HEK293 (cell line): ENCODE measurements around the gene GLI1.
A peak's percentile ranks its signal among the peaks of the same experiment; 100 is the strongest.

Experiments used
- BCL11B ChIP-seq: fragments of 450-650 bp; formaldehyde crosslinking; IDR thresholded peaks from 2 replicates; pipeline ENCODE4 v1.5.1; 2016; ENCODE audit warnings: low read depth, missing biosample characterization, missing genetic modification characterization
- BCL6B ChIP-seq: fragments of 450-650 bp; formaldehyde crosslinking; IDR thresholded peaks from 2 replicates; pipeline ENCODE4 v1.5.1; 2017; ENCODE audit warnings: missing biosample characterization, missing genetic modification characterization
- EGR2 ChIP-seq: fragments of 450-650 bp; formaldehyde crosslinking; IDR thresholded peaks from 2 replicates; pipeline ENCODE4 v1.5.1; 2016; ENCODE audit warnings: low read depth, missing biosample characterization, missing genetic modification characterization
- KLF16 ChIP-seq: fragments of 450-650 bp; formaldehyde crosslinking; IDR thresholded peaks from 2 replicates; pipeline ENCODE4 v1.5.1; 2017; ENCODE audit warnings: missing biosample characterization, missing genetic modification characterization
- PRDM1 ChIP-seq: fragments of 450-650 bp; formaldehyde crosslinking; IDR thresholded peaks from 2 replicates; pipeline ENCODE4; 2016; ENCODE audit warnings: missing biosample characterization, missing genetic modification characterization
- PRDM10 ChIP-seq: fragments of 450-650 bp; formaldehyde crosslinking; IDR thresholded peaks from 2 replicates; pipeline ENCODE4 v1.5.1; 2016; ENCODE audit warnings: missing biosample characterization, missing genetic modification characterization
- SP2 ChIP-seq: fragments of 450-650 bp; formaldehyde crosslinking; IDR thresholded peaks from 2 replicates; pipeline ENCODE4 v1.5.1; 2016; ENCODE audit warnings: missing biosample characterization, missing genetic modification characterization
- SP7 ChIP-seq: fragments of 450-650 bp; formaldehyde crosslinking; IDR thresholded peaks from 2 replicates; pipeline ENCODE4 v1.5.1; 2016; ENCODE audit warnings: missing biosample characterization, missing genetic modification characterization
- YY1 ChIP-seq: fragments of 450-650 bp; formaldehyde crosslinking; IDR thresholded peaks from 2 replicates; pipeline ENCODE4 v1.5.1; 2018; ENCODE audit warnings: missing biosample characterization, missing genetic modification characterization
- ZBTB1 ChIP-seq: fragments of 450-650 bp; formaldehyde crosslinking; IDR thresholded peaks from 2 replicates; pipeline ENCODE4 v1.5.1; 2016; ENCODE audit warnings: missing biosample characterization, missing genetic modification characterization
- ZBTB10 ChIP-seq: fragments of 450-650 bp; formaldehyde crosslinking; IDR thresholded peaks from 2 replicates; pipeline ENCODE4 v1.5.1; 2016; ENCODE audit warnings: missing biosample characterization, missing genetic modification characterization
- ZBTB21 ChIP-seq: fragments of 450-650 bp; formaldehyde crosslinking; IDR thresholded peaks from 2 replicates; pipeline ENCODE4 v1.5.1; 2017; ENCODE audit warnings: missing biosample characterization, missing genetic modification characterization
- ZEB2 ChIP-seq: fragments of 450-650 bp; formaldehyde crosslinking; IDR thresholded peaks from 2 replicates; pipeline ENCODE4 v1.5.1; 2016; ENCODE audit warnings: missing biosample characterization, missing genetic modification characterization
- ZNF10 ChIP-seq: fragments of 450-650 bp; formaldehyde crosslinking; IDR thresholded peaks from 2 replicates; pipeline ENCODE4 v1.5.1; 2017; ENCODE audit warnings: missing biosample characterization, missing genetic modification characterization
- ZNF133 ChIP-seq: fragments of 450-650 bp; formaldehyde crosslinking; IDR thresholded peaks from 2 replicates; pipeline ENCODE4 v1.5.1; 2016; ENCODE audit warnings: missing biosample characterization, missing genetic modification characterization
- ZNF423 ChIP-seq: fragments of 450-650 bp; formaldehyde crosslinking; IDR thresholded peaks from 2 replicates; pipeline ENCODE4 v1.5.1; 2016; ENCODE audit warnings: missing biosample characterization, missing genetic modification characterization
- ZNF501 ChIP-seq: fragments of 450-650 bp; formaldehyde crosslinking; IDR thresholded peaks from 2 replicates; pipeline ENCODE4 v1.5.1; 2016; ENCODE audit warnings: missing biosample characterization, missing genetic modification characterization
- ZNF843 ChIP-seq: fragments of 450-650 bp; formaldehyde crosslinking; IDR thresholded peaks from 2 replicates; pipeline ENCODE4 v1.5.1; 2016; ENCODE audit warnings: missing biosample characterization, missing genetic modification characterization
- ZSCAN16 ChIP-seq: fragments of 450-650 bp; formaldehyde crosslinking; IDR thresholded peaks from 2 replicates; pipeline ENCODE4 v1.5.1; 2016; ENCODE audit warnings: missing biosample characterization, missing genetic modification characterization
- ZSCAN30 ChIP-seq: fragments of 450-650 bp; IDR thresholded peaks from 2 replicates; pipeline ENCODE4 v1.5.1; 2018; ENCODE audit warnings: missing biosample characterization, mild to moderate bottlenecking, missing genetic modification characterization, moderate library complexity
- TF ChIP-seq, protein P1 (sequence below): fragments of 450-650 bp; formaldehyde crosslinking; IDR thresholded peaks from 2 replicates; pipeline ENCODE4 v1.5.1; 2016; ENCODE audit warnings: missing biosample characterization, missing genetic modification characterization, low read depth
- TF ChIP-seq, protein P2 (sequence below): fragments of 450-650 bp; formaldehyde crosslinking; IDR thresholded peaks from 2 replicates; pipeline ENCODE4 v1.5.1; 2016; ENCODE audit warnings: missing biosample characterization, missing genetic modification characterization

Gene GLI1

GRCh38 chr12:57487597-57488401 is 28.2 kb downstream of the GLI1 start, which contains the start of gene MARS1 (continued):
- no peak for TF ChIP-seq BCL6B
- peak; percentile 72; the same call in 1 of the 2 replicates for TF ChIP-seq ZNF501 (tag by site-specific recombination)
- peak; percentile 39 for TF ChIP-seq EGR2 (tag by site-specific recombination)
- 0 out of 2 replicates have a peak, but pooled peaks have one; percentile 27 for TF ChIP-seq ZSCAN30 (tag by site-specific recombination)
- 0 out of 2 replicates have a peak, but pooled peaks have one; percentile 18 for TF ChIP-seq ZBTB21 (tag by site-specific recombination)
- TF ChIP-seq KLF16 (tag by site-specific recombination) = peak; percentile 28; the same call in 1 of the 2 replicates
- TF ChIP-seq PRDM10 (tag by site-specific recombination) = peak; percentile 83
- TF ChIP-seq ZNF10 (tag by site-specific recombination) = no peak
- no peak for TF ChIP-seq ZNF423
- no peak for TF ChIP-seq ZBTB1 (tag by site-specific recombination)
- TF ChIP-seq PRDM1 (tag by site-specific recombination) = 0 out of 2 replicates have a peak, but pooled peaks have one; percentile 17
- no peak for TF ChIP-seq ZBTB10 (tag by site-specific recombination)
- TF ChIP-seq ZSCAN16 (tag by site-specific recombination) = 0 out of 2 replicates have a peak, but pooled peaks have one; percentile 39
- peak; percentile 74 for TF ChIP-seq SP2 (tag by site-specific recombination)
- peak; percentile 61 for TF ChIP-seq SP7 (tag by site-specific recombination)
- peak; percentile 25; the same call in 1 of the 2 replicates for TF ChIP-seq ZNF133
- TF ChIP-seq, protein P1, sequence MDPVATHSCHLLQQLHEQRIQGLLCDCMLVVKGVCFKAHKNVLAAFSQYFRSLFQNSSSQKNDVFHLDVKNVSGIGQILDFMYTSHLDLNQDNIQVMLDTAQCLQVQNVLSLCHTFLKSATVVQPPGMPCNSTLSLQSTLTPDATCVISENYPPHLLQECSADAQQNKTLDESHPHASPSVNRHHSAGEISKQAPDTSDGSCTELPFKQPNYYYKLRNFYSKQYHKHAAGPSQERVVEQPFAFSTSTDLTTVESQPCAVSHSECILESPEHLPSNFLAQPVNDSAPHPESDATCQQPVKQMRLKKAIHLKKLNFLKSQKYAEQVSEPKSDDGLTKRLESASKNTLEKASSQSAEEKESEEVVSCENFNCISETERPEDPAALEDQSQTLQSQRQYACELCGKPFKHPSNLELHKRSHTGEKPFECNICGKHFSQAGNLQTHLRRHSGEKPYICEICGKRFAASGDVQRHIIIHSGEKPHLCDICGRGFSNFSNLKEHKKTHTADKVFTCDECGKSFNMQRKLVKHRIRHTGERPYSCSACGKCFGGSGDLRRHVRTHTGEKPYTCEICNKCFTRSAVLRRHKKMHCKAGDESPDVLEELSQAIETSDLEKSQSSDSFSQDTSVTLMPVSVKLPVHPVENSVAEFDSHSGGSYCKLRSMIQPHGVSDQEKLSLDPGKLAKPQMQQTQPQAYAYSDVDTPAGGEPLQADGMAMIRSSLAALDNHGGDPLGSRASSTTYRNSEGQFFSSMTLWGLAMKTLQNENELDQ (tag by site-specific recombination) = peak; percentile 91
- TF ChIP-seq BCL11B (tag by site-specific recombination) = no peak
- TF ChIP-seq, protein P2, sequence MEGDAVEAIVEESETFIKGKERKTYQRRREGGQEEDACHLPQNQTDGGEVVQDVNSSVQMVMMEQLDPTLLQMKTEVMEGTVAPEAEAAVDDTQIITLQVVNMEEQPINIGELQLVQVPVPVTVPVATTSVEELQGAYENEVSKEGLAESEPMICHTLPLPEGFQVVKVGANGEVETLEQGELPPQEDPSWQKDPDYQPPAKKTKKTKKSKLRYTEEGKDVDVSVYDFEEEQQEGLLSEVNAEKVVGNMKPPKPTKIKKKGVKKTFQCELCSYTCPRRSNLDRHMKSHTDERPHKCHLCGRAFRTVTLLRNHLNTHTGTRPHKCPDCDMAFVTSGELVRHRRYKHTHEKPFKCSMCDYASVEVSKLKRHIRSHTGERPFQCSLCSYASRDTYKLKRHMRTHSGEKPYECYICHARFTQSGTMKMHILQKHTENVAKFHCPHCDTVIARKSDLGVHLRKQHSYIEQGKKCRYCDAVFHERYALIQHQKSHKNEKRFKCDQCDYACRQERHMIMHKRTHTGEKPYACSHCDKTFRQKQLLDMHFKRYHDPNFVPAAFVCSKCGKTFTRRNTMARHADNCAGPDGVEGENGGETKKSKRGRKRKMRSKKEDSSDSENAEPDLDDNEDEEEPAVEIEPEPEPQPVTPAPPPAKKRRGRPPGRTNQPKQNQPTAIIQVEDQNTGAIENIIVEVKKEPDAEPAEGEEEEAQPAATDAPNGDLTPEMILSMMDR = peak; percentile 60
- peak; percentile 89 for TF ChIP-seq ZEB2
- peak; percentile 36; the same call in 1 of the 2 replicates for TF ChIP-seq ZNF843 (tag by site-specific recombination)
- peak; percentile 83; the same call in 1 of the 2 replicates for TF ChIP-seq YY1 (tag by site-specific recombination)
